DOHH2 (cell line): ENCODE data around the gene COX7B.
"Not testable (repeated sequence)": the region's sequence is repeated elsewhere in the genome, so short reads cannot be mapped to it uniquely, and the experiment has no call there.

Experiments used
- EZH2phosphoT487 ChIP-seq: fragments of 200-600 bp; sonication (generic); IDR thresholded peaks from 2 replicates; pipeline ENCODE4 v1.6.1; 2017; ENCODE audit warnings: borderline replicate concordance, mild to moderate bottlenecking, antibody characterized with exemption, low read length, moderate library complexity, mixed read lengths
- TF ChIP-seq, protein P1 (sequence below): fragments of 200-600 bp; sonication (generic); IDR thresholded peaks from one replicate; pipeline ENCODE4 v1.5.1; 2014; ENCODE audit warnings: antibody characterized with exemption, mild to moderate bottlenecking, low read depth, low read length; ENCODE audit not compliant: poor library complexity, severe bottlenecking

DNA sequence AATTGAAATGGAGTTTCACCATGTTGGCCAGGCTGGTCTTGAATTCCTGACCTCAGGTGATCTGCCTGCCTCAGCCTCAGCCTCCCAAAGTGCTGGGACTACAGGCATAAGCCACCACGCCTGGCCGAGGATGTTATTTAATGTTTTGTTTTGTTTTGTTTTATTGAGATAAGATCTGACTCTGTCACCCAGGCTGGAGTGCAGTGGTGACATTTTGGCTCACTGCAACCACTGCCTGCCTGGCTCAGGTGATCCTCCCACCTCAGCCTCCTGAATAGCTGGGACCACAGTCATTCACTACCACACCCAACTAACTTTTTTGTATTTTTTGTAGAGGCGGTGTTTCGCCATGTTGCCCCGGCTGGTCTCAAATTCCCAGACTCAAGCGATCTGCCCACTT, 45.8 kb downstream of the COX7B start:
- TF ChIP-seq, protein P1, sequence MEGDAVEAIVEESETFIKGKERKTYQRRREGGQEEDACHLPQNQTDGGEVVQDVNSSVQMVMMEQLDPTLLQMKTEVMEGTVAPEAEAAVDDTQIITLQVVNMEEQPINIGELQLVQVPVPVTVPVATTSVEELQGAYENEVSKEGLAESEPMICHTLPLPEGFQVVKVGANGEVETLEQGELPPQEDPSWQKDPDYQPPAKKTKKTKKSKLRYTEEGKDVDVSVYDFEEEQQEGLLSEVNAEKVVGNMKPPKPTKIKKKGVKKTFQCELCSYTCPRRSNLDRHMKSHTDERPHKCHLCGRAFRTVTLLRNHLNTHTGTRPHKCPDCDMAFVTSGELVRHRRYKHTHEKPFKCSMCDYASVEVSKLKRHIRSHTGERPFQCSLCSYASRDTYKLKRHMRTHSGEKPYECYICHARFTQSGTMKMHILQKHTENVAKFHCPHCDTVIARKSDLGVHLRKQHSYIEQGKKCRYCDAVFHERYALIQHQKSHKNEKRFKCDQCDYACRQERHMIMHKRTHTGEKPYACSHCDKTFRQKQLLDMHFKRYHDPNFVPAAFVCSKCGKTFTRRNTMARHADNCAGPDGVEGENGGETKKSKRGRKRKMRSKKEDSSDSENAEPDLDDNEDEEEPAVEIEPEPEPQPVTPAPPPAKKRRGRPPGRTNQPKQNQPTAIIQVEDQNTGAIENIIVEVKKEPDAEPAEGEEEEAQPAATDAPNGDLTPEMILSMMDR: not testable (repeated sequence)
- TF ChIP-seq EZH2phosphoT487: not testable (repeated sequence)
